ENCODE measurements around the gene WDR53. TPM values are rescaled to one million over a fixed set of nuclear protein-coding genes. Genes with fewer than 3 reads are reported as not detected.

Gene WDR53
- total and polyA plus RNA-seq, 4 donors: 2.7 to 4.5 (median 3.5) TPM

DNA sequence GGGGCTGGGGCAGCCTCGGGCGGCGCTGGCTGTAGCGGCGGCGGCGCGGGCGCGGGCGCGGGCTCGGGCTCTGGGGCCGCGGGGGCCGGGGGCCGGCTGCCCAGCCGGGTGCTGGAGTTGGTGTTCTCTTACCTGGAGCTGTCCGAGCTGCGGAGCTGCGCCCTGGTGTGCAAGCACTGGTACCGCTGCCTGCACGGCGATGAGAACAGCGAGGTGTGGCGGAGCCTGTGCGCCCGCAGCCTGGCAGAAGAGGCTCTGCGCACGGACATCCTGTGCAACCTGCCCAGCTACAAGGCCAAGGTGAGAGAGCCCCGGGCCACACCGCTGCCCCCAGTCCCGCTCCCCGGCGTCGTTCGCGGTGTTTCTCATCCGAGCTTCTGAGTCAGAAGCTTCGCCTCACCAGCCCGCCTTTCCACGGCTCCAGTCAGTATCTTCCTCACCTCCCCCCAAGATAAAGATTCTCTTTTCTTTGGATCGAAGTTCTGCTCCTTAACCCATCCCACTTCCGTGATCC is 706 bp upstream of the WDR53 start:
- H3K4me1 ChIP-seq (ENCODE audit: control insufficient read depth in 4 of 4, insufficient read depth in 4 of 4, low read length in 3 of 4): peaks cover 2 to 24% (median 20%) of the 10 kb centered on the region in 4 donors

More for the DNA sequence above, 706 bp upstream of the WDR53 start:
- peak; percentile 49 for DNase-seq (ENCODE audit: low spot score)
- H3K9ac ChIP-seq (ENCODE audit: low read depth in 1 of 2, low read length in 2 of 2): peak overlapping the region; percentile 0 to 13
- no peaks in the 10 kb centered on the region for H3K9me3 ChIP-seq (ENCODE audit: control insufficient read depth in 4 of 4, low read length in 3 of 4)
- no peak for TF ChIP-seq SP1 (IDR thresholded peaks at IDR 0.05)
- TF ChIP-seq EGR1 (IDR thresholded peaks at IDR 0.05; ENCODE audit: low read depth in 2 of 2): no peak
- no peak for TF ChIP-seq FOXA2 (IDR thresholded peaks at IDR 0.05)
- no peak for TF ChIP-seq HNF4A (conservative IDR thresholded peaks at IDR 0.05)
- TF ChIP-seq, protein P1, sequence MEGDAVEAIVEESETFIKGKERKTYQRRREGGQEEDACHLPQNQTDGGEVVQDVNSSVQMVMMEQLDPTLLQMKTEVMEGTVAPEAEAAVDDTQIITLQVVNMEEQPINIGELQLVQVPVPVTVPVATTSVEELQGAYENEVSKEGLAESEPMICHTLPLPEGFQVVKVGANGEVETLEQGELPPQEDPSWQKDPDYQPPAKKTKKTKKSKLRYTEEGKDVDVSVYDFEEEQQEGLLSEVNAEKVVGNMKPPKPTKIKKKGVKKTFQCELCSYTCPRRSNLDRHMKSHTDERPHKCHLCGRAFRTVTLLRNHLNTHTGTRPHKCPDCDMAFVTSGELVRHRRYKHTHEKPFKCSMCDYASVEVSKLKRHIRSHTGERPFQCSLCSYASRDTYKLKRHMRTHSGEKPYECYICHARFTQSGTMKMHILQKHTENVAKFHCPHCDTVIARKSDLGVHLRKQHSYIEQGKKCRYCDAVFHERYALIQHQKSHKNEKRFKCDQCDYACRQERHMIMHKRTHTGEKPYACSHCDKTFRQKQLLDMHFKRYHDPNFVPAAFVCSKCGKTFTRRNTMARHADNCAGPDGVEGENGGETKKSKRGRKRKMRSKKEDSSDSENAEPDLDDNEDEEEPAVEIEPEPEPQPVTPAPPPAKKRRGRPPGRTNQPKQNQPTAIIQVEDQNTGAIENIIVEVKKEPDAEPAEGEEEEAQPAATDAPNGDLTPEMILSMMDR (IDR thresholded peaks at IDR 0.05; ENCODE audit: low read depth, low read length, missing input control): no peak
- TF ChIP-seq RXRA (IDR thresholded peaks at IDR 0.05): no peak
- TF ChIP-seq TAF1 (conservative IDR thresholded peaks at IDR 0.05): no peak
- TF ChIP-seq, protein P2, sequence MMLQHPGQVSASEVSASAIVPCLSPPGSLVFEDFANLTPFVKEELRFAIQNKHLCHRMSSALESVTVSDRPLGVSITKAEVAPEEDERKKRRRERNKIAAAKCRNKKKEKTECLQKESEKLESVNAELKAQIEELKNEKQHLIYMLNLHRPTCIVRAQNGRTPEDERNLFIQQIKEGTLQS (IDR thresholded peaks at IDR 0.05): no peak
- TF ChIP-seq, protein P3, sequence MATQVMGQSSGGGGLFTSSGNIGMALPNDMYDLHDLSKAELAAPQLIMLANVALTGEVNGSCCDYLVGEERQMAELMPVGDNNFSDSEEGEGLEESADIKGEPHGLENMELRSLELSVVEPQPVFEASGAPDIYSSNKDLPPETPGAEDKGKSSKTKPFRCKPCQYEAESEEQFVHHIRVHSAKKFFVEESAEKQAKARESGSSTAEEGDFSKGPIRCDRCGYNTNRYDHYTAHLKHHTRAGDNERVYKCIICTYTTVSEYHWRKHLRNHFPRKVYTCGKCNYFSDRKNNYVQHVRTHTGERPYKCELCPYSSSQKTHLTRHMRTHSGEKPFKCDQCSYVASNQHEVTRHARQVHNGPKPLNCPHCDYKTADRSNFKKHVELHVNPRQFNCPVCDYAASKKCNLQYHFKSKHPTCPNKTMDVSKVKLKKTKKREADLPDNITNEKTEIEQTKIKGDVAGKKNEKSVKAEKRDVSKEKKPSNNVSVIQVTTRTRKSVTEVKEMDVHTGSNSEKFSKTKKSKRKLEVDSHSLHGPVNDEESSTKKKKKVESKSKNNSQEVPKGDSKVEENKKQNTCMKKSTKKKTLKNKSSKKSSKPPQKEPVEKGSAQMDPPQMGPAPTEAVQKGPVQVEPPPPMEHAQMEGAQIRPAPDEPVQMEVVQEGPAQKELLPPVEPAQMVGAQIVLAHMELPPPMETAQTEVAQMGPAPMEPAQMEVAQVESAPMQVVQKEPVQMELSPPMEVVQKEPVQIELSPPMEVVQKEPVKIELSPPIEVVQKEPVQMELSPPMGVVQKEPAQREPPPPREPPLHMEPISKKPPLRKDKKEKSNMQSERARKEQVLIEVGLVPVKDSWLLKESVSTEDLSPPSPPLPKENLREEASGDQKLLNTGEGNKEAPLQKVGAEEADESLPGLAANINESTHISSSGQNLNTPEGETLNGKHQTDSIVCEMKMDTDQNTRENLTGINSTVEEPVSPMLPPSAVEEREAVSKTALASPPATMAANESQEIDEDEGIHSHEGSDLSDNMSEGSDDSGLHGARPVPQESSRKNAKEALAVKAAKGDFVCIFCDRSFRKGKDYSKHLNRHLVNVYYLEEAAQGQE (IDR thresholded peaks at IDR 0.05): no peak
- no peak for TF ChIP-seq HNF4G (IDR thresholded peaks at IDR 0.05)
- TF ChIP-seq JUND (IDR thresholded peaks at IDR 0.05): no peak
- no peak for TF ChIP-seq GABPA (IDR thresholded peaks at IDR 0.05 in 1 of 2, conservative IDR thresholded peaks at IDR 0.05 in 1 of 2)
- TF ChIP-seq, protein P4, sequence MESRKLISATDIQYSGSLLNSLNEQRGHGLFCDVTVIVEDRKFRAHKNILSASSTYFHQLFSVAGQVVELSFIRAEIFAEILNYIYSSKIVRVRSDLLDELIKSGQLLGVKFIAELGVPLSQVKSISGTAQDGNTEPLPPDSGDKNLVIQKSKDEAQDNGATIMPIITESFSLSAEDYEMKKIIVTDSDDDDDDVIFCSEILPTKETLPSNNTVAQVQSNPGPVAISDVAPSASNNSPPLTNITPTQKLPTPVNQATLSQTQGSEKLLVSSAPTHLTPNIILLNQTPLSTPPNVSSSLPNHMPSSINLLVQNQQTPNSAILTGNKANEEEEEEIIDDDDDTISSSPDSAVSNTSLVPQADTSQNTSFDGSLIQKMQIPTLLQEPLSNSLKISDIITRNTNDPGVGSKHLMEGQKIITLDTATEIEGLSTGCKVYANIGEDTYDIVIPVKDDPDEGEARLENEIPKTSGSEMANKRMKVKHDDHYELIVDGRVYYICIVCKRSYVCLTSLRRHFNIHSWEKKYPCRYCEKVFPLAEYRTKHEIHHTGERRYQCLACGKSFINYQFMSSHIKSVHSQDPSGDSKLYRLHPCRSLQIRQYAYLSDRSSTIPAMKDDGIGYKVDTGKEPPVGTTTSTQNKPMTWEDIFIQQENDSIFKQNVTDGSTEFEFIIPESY (IDR thresholded peaks at IDR 0.05): no peak
- no peak for TF ChIP-seq YY1 (IDR thresholded peaks at IDR 0.05)
- TF ChIP-seq NR2F2 (IDR thresholded peaks at IDR 0.05): no peak
- TF ChIP-seq FOXA1 (IDR thresholded peaks at IDR 0.05): no peak
- no peak for TF ChIP-seq RAD21 (IDR thresholded peaks at IDR 0.05)
- H3K36me3 ChIP-seq (ENCODE audit: control insufficient read depth in 4 of 4, insufficient read depth in 3 of 4, low read depth in 1 of 4, low read length in 3 of 4): no peaks in the 10 kb centered on the region
- H3K4me3 ChIP-seq (ENCODE audit: low read depth in 1 of 3, low read length in 3 of 3): peak overlapping the region; percentile 96 to 98 (median 96)
- H3K27ac ChIP-seq (ENCODE audit: low read depth in 1 of 2, low read length in 2 of 2): peak overlapping the region in 1 of 2 donors; percentile 6
- H3K27me3 ChIP-seq (ENCODE audit: control insufficient read depth in 4 of 4, insufficient read depth in 4 of 4, low read length in 3 of 4): no peaks in the 10 kb centered on the region
- under 1% methylated on average over 44 of the region's 44 CpGs for WGBS

All from liver (tissue), 9 donors.